Lower leg skin (tissue), 4 donors: ENCODE data around the gene TMEM222. TPM values are rescaled to one million over a fixed set of nuclear protein-coding genes. Genes with fewer than 3 reads are reported as not detected.

Source experiments
- DNase-seq, 2 donors: peaks; one replicate each; pipeline ENCODE4 v3.0.0-alpha.2; 2019; ENCODE audit warnings: low spot score in 2 of 2
- H3K4me3 ChIP-seq: fragments of 200-600 bp; sonication (generic); 2 replicates; pipeline ENCODE4 v1.5.1; 2017; ENCODE audit warnings: mild to moderate bottlenecking, low read depth; ENCODE audit not compliant: poor library complexity, severe bottlenecking
- CTCF ChIP-seq, 3 donors: fragments of 450-650 bp; IDR thresholded peaks; one replicate each; pipeline ENCODE4 v1.5.1; 2016; ENCODE audit warnings: antibody characterized with exemption in 3 of 3, mild to moderate bottlenecking in 3 of 3, moderate library complexity in 2 of 3
- POLR2A ChIP-seq, 2 donors: fragments of 450-650 bp; IDR thresholded peaks; one replicate each; pipeline ENCODE4 v1.6.1; 2016 to 2017; ENCODE audit warnings: antibody characterized with exemption in 2 of 2, mild to moderate bottlenecking in 1 of 2, moderate library complexity in 1 of 2
- WGBS, 2 donors: methylation state at CpG; one replicate each; pipeline ENCODE4 v1.1.5; 2018; 5-methylcytosine and 5-hydroxymethylcytosine counted together
- intact Hi-C: fragments of 100-400 bp; cut with DNase I; formaldehyde crosslinking; loops from one replicate; pipeline ENCODE4 v1.15.0; 2023; ENCODE audit warnings: low total_unique reads
- total RNA-seq, 4 donors: library from RNA; depleted of rRNA; stranded (reverse); fragments of >200 nt; gene quantifications; one replicate each; pipeline ENCODE4 v1.1.0, GENCODE V29; 2016

TMEM222 gene
- total RNA-seq, 4 donors from 2014 or later, result 24.3 to 35.2 (median 28.7) TPM

DNA sequence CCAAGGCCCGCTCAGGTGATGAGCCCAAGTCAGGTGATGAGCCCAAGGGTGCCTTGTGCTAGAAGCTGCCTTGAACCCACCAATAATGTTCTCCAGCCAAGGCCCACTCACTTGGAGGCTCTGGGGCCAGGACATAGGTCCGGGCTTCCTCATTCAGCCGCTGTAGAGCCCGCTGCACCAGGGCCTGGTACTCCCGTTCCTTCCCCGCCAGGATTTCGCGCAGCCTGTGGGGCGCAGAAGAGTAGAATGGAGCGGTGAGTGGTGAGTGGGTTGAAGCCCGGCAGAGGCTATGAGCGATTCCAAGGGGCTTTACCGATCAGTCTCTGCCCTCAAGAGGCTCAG is 34.3 kb downstream of the TMEM222 start:
- WGBS, 2 donors, result 92 to 93% methylated on average over 12 to 13 of the region's 13 CpGs
- no peak for DNase-seq

GRCh38 chr1:27356619-27357280 is 34.8 kb downstream of the TMEM222 start:
- 51 to 62% methylated on average over 27 to 36 of the region's 37 CpGs for whole genome bisulfite sequencing, 2 donors

More for the DNA sequence above, 34.3 kb downstream of the TMEM222 start:
- intact Hi-C loops, result no loop called here
- no peak overlapping the region for H3K4me3 ChIP-seq
- TF ChIP-seq POLR2A (IDR thresholded peaks at IDR 0.05), result no peak
- TF ChIP-seq CTCF (IDR thresholded peaks at IDR 0.05), result no peak

DNA sequence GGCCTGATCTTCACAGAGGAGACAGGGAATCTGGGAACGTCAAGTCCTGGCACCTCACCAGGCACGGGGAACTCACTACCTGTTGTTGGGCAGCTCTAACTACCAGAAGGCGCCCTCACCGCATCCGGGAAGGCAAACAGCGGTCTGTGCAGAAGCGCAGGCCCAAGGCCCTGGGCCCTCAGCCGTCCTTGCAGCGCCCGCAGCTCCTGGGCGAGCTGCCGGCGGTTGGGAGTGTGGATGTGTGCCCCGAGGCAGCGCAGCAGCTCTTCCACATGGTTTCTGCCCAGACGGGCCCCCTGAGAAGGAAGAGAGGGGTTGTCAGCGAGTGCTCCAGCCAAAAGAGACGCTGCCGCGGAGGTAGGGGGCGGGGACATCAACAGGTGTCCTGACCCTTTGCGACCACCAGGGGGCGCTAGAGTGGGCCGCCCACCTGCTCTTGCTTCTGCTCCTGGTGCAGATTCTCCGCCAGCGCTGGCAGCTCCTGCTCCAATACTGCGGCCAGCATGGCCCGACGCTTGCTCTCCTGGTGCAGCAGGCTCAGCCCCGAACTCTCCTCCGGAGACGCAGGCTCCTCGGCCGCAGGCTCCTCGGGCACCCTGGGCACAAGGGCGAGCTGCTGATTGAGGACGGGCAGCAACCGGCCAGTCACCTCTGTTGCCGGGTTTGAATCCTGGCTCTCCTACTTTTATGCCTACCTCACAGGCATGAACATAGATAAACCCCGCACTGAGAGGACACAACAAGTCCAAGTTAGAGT is 35.5 kb downstream of the TMEM222 start:
- intact Hi-C loops, result no loop called here
- DNase-seq, result peak in 1 of 2 donors; percentile 95
- no peak overlapping the region for H3K4me3 ChIP-seq
- WGBS, 2 donors, result 27 to 43% methylated on average over 19 to 38 of the region's 40 CpGs
- peak in 2 of 3 donors; percentile 7 to 96 for TF ChIP-seq CTCF (IDR thresholded peaks at IDR 0.05)
- TF ChIP-seq POLR2A (IDR thresholded peaks at IDR 0.05), result no peak

More at GRCh38 chr1:27356619-27357280, 34.8 kb downstream of the TMEM222 start:
- H3K4me3 ChIP-seq, result no peak overlapping the region
- DNase-seq, result no peak
- intact Hi-C loops, result no loop called here
- TF ChIP-seq POLR2A (IDR thresholded peaks at IDR 0.05) (no peak), CTCF (IDR thresholded peaks at IDR 0.05) (no peak)

- intact Hi-C loops, result no loop called here
- H3K4me3 ChIP-seq, result no peak overlapping the region
- DNase-seq, result peak in 1 of 2 donors; percentile 82
- 86 to 95% methylated on average over 19 to 21 of the region's 21 CpGs for WGBS, 2 donors
- TF ChIP-seq POLR2A (IDR thresholded peaks at IDR 0.05), result no peak
- TF ChIP-seq CTCF (IDR thresholded peaks at IDR 0.05), result no peak
Measured at GRCh38 chr1:27358038-27358927, 36.3 kb downstream of the TMEM222 start.

DNA sequence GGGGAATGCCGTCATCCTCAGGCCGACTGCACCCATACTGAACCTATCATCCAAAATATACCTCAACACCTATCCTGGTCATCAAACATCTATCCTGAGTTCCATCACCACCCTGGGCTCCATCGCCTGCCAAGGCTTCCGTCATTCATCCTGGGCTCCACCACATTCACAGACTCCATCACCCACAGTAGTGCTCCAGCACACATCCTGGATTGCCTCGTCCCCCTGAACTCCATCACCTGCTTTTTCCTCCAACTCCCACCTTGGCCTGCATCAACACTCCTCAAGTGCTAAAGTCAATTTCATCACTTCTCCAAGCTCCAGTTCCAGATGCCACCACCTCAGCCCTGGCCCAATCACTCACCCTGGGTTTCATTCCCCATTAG is 37.0 kb downstream of the TMEM222 start:
- 90 to 92% methylated on average over 5 of the region's 5 CpGs for WGBS, 2 donors
- DNase-seq, result no peak
- intact Hi-C loops, result no loop called here
- TF ChIP-seq POLR2A (IDR thresholded peaks at IDR 0.05) (no peak), CTCF (IDR thresholded peaks at IDR 0.05) (no peak)
- no peak overlapping the region for H3K4me3 ChIP-seq
